ENCODE measurements around the gene WWOX.

- TF ChIP-seq POLR2A (IDR thresholded peaks at IDR 0.05): no peak
- TF ChIP-seq CTCF (IDR thresholded peaks at IDR 0.05): no peak
These were observed 1056.0 kb downstream of the WWOX start for GRCh38 chr16:79155471-79155870.
